A673 (cell line): ENCODE data around the gene NXPH3. TPM values are rescaled to one million over a fixed set of nuclear protein-coding genes. Genes with fewer than 3 reads are reported as not detected.
A peak's percentile ranks its signal among the peaks of the same experiment; 100 is the strongest.

ENCODE experiments used
- Bru-seq: library from RNA; stranded (reverse); fragments of 400-500 nt; gene quantifications from one replicate; lab custom pipeline; 2021; lab: Mats Ljungman, UMichigan
- BruChase-seq, 2 experiments: library from RNA; stranded (reverse); fragments of 400-500 nt; gene quantifications; one replicate each; lab custom pipeline; 2021; lab: Mats Ljungman, UMichigan
- BruUV-seq: library from RNA; stranded (reverse); fragments of 400-500 nt; replicated peaks from 2 replicates; lab custom pipeline; 2021; lab: Mats Ljungman, UMichigan
- CTCF ChIA-PET: fragments of 300-600 bp; sonication (Branson Sonifier 250); formaldehyde crosslinking; loops from one replicate; lab custom pipeline; 2022; ENCODE audit warnings: antibody characterized with exemption; lab: Charles Lee
- POLR2A ChIA-PET: fragments of 300-600 bp; sonication (Branson Sonifier 250); formaldehyde crosslinking; loops from one replicate; lab custom pipeline; 2022; ENCODE audit warnings: antibody characterized with exemption; ENCODE audit not compliant: low non-redundant PET; lab: Charles Lee
- DNase-seq: peaks from one replicate; pipeline ENCODE4 v3.0.0-alpha.2; 2015; ENCODE audit warnings: low spot score
- H3K27ac ChIP-seq: fragments of 200-600 bp; sonication (generic); 2 replicates; pipeline ENCODE4 v1.5.1; 2016; ENCODE audit warnings: mixed run types, low read depth, mild to moderate bottlenecking, mixed read lengths, antibody characterized with exemption, low read length; ENCODE audit not compliant: poor library complexity, severe bottlenecking
- H3K27me3 ChIP-seq: fragments of 200-600 bp; sonication (generic); replicated peaks from 2 replicates; pipeline ENCODE4 v1.6.1; 2017; ENCODE audit warnings: mixed run types, low read depth, mild to moderate bottlenecking, mixed read lengths, antibody characterized with exemption, low read length; ENCODE audit not compliant: insufficient read depth, poor library complexity
- H3K36me3 ChIP-seq: fragments of 200-600 bp; sonication (generic); 2 replicates; pipeline ENCODE4 v1.6.1; 2016; ENCODE audit warnings: mixed run types, mild to moderate bottlenecking, mixed read lengths, antibody characterized with exemption, low read length; ENCODE audit not compliant: insufficient read depth, poor library complexity, severe bottlenecking
- H3K4me1 ChIP-seq: fragments of 200-600 bp; sonication (generic); 2 replicates; pipeline ENCODE4 v1.6.1; 2017; ENCODE audit warnings: mixed run types, mild to moderate bottlenecking, mixed read lengths, antibody characterized with exemption, low read length; ENCODE audit not compliant: insufficient read depth, poor library complexity, severe bottlenecking
- H3K4me3 ChIP-seq: fragments of 200-600 bp; sonication (generic); 2 replicates; pipeline ENCODE4 v1.5.1; 2016; ENCODE audit warnings: low read depth, mixed run types, mild to moderate bottlenecking, mixed read lengths, low read length; ENCODE audit not compliant: poor library complexity, severe bottlenecking
- H3K9me3 ChIP-seq: fragments of 200-600 bp; sonication (generic); 2 replicates; pipeline ENCODE4 v1.6.1; 2016; ENCODE audit warnings: mixed run types, low read depth, mild to moderate bottlenecking, mixed read lengths, antibody characterized with exemption, low read length; ENCODE audit not compliant: poor library complexity, severe bottlenecking
- CTCF ChIP-seq: fragments of 300-800, 200-600 bp; sonication (generic); conservative IDR thresholded peaks from 2 replicates; pipeline ENCODE4 v1.5.1; 2017; ENCODE audit warnings: low read depth, mild to moderate bottlenecking, antibody characterized with exemption, low read length, moderate library complexity, mixed read lengths
- EZH2 ChIP-seq: fragments of 200-600 bp; sonication (generic); IDR thresholded peaks from 2 replicates; pipeline ENCODE4 v1.6.1; 2017; ENCODE audit warnings: borderline replicate concordance, low read depth, mild to moderate bottlenecking, mixed read lengths, antibody characterized with exemption, low read length; ENCODE audit not compliant: poor library complexity, severe bottlenecking
- intact Hi-C: fragments of 100-400 bp; cut with micrococcal nuclease; formaldehyde crosslinking; loops from one replicate; pipeline ENCODE4 v1.10.0; 2022; ENCODE audit not compliant: unreplicated experiment
- long read RNA-seq: library from polyadenylated mRNA; stranded (forward); transcript quantifications from one replicate; pipeline ENCODE4 v2.0.0, GENCODE V29; 2022
- total RNA-seq: library from RNA; stranded (reverse); gene quantifications from 2 replicates; pipeline ENCODE4 v1.2.3, GENCODE V29; 2021

Gene NXPH3
- total RNA-seq, result 0.21 and 0.46 TPM in 2 replicates
- percentile 11 among the genes with signal in this experiment for Bru-seq, nascent RNA
- BruChase-seq, experiment 1, labeled RNA remaining after a 2-hour chase, result percentile 15 among the genes with signal in this experiment
- BruChase-seq, experiment 2, labeled RNA remaining after a 6-hour chase, result percentile 20 among the genes with signal in this experiment
- long read RNA-seq, result 0 reads

- Histone ChIP-seq H3K4me3 (peak within 1 kb of the TSS; percentile 59), H3K4me1 (peaks cover 8% of the 10 kb centered on the region), H3K9me3 (no peaks in the 10 kb centered on the region), H3K36me3 (no peaks in the 10 kb centered on the region), H3K27ac (no peak within 1 kb of the TSS), H3K27me3 (peaks cover 14% of the 10 kb centered on the region)
- ChIA-PET POLR2A (interaction anchor here (0.5 to 0.7 kb wide), 2 partner anchors 11 to 52 kb away, joined by 3 to 11 read pairs; no protein-coding TSS in a partner anchor), CTCF (interaction anchor here (0.7 to 1.3 kb wide), 3 partner anchors 120 to 422 kb away, joined by 3 read pairs; no protein-coding TSS in a partner anchor)
- TF ChIP-seq EZH2 (no peak), CTCF (peak; percentile 45; the same call in 1 of the 2 replicates)
- no TSS peak for BruUV-seq
- peak; percentile 75 for DNase-seq
- intact Hi-C loops, result no loop called here
Observed at GRCh38 chr17:49575679-49576087, at the start of gene NXPH3. Gene NXPH3 (plus strand): TSS chr17:49575871. CDS start chr17:49576220, 349 bp downstream.

- H3K4me1 ChIP-seq, result no peaks in the 10 kb centered on the region
- DNase-seq, result no peak
- POLR2A ChIA-PET, result interaction anchor here (0.6 kb wide), 1 partner anchor 115 kb away, joined by 3 read pairs; no protein-coding TSS in a partner anchor
- CTCF ChIA-PET, result no interaction called here
- no peak overlapping the region for H3K27ac ChIP-seq
- H3K27me3 ChIP-seq, result no peaks in the 10 kb centered on the region
- intact Hi-C loops, result no loop called here
- no TSS peak for BruUV-seq
- H3K9me3 ChIP-seq, result no peaks in the 10 kb centered on the region
- H3K36me3 ChIP-seq, result no peaks in the 10 kb centered on the region
- TF ChIP-seq EZH2, result no peak
- H3K4me3 ChIP-seq, result no peak overlapping the region
Observed at GRCh38 chr17:49527927-49528651, 47.6 kb upstream of the NXPH3 start.

GRCh38 chr17:49528966-49529365 lies 46.7 kb upstream of the NXPH3 start:
- H3K27me3 ChIP-seq, result no peaks in the 10 kb centered on the region
- H3K9me3 ChIP-seq, result no peaks in the 10 kb centered on the region
- ChIA-PET CTCF (interaction anchor here (0.7 kb wide), 1 partner anchor 121 kb away, joined by 5 read pairs; no protein-coding TSS in a partner anchor), POLR2A (no interaction called here)
- intact Hi-C loops, result no loop called here
- no peak overlapping the region for H3K27ac ChIP-seq
- no TSS peak for BruUV-seq
- no peaks in the 10 kb centered on the region for H3K36me3 ChIP-seq
- no peaks in the 10 kb centered on the region for H3K4me1 ChIP-seq
- H3K4me3 ChIP-seq, result no peak overlapping the region
- TF ChIP-seq CTCF, result no peak
- TF ChIP-seq EZH2, result no peak
- no peak for DNase-seq
